Ishikawa (cell line): Measurements from ENCODE around the gene SUMO4.

Source experiments
- CEBPB ChIP-seq: IDR thresholded peaks from 2 replicates; pipeline ENCODE4 v1.6.1; 2012
- CREB1 ChIP-seq: IDR thresholded peaks from 2 replicates; pipeline ENCODE4 v1.6.1; 2012; ENCODE audit warnings: low read depth
- EGR1 ChIP-seq: IDR thresholded peaks from 2 replicates; pipeline ENCODE4 v1.6.1; 2012
- EP300 ChIP-seq: IDR thresholded peaks from 2 replicates; pipeline ENCODE4 v1.6.1; 2012; ENCODE audit warnings: borderline replicate concordance
- FOXM1 ChIP-seq: IDR thresholded peaks from 2 replicates; pipeline ENCODE4 v1.6.1; 2012; ENCODE audit warnings: low read depth, borderline replicate concordance
- MAX ChIP-seq: IDR thresholded peaks from 2 replicates; pipeline ENCODE4 v1.6.1; 2012
- NFIC ChIP-seq: IDR thresholded peaks from 2 replicates; pipeline ENCODE4 v1.6.1; 2012
- RAD21 ChIP-seq: IDR thresholded peaks from 2 replicates; pipeline ENCODE4 v1.6.1; 2012; ENCODE audit warnings: low read depth
- REST ChIP-seq: IDR thresholded peaks from 2 replicates; pipeline ENCODE4 v1.6.1; 2012; ENCODE audit warnings: low read depth, mild to moderate bottlenecking
- TAF1 ChIP-seq: IDR thresholded peaks from 2 replicates; pipeline ENCODE4 v1.6.1; 2012; ENCODE audit warnings: low read depth, mild to moderate bottlenecking
- TCF12 ChIP-seq: IDR thresholded peaks from 2 replicates; pipeline ENCODE4 v1.6.1; 2012; ENCODE audit warnings: low read depth
- TEAD4 ChIP-seq: IDR thresholded peaks from 2 replicates; pipeline ENCODE4 v1.6.1; 2012
- USF1 ChIP-seq: IDR thresholded peaks from 2 replicates; pipeline ENCODE4 v1.6.1; 2012
- YY1 ChIP-seq: IDR thresholded peaks from 2 replicates; pipeline ENCODE4 v1.6.1; 2012; ENCODE audit warnings: low read depth
- ZBTB7A ChIP-seq: IDR thresholded peaks from 2 replicates; pipeline ENCODE4 v1.6.1; 2012; ENCODE audit warnings: low read depth

Gene SUMO4

GRCh38 chr6:149433405-149433804 is 33.3 kb downstream of the SUMO4 start:
- TF ChIP-seq USF1 (no peak), TAF1 (no peak), MAX (no peak), RAD21 (no peak), FOXM1 (no peak), YY1 (no peak), NFIC (no peak), CEBPB (no peak), EGR1 (no peak), ZBTB7A (no peak), REST (no peak), CREB1 (no peak), TEAD4 (no peak), EP300 (no peak), TCF12 (no peak)

- TF ChIP-seq RAD21 (no peak), CEBPB (no peak), NFIC (no peak), ZBTB7A (no peak), YY1 (no peak), REST (no peak), TCF12 (no peak), EGR1 (no peak), USF1 (no peak), EP300 (no peak), MAX (no peak), TAF1 (no peak)
These were observed 33.8 kb downstream of the SUMO4 start for GRCh38 chr6:149433881-149434280.

- TF ChIP-seq RAD21 (no peak), CEBPB (no peak), FOXM1 (no peak), MAX (no peak), YY1 (no peak), REST (no peak), USF1 (no peak), TEAD4 (no peak), EP300 (no peak), ZBTB7A (no peak), TCF12 (no peak), CREB1 (no peak), TAF1 (no peak), NFIC (no peak), EGR1 (no peak)
These were observed 36.0 kb downstream of the SUMO4 start for GRCh38 chr6:149435919-149436586.
